B cell (primary cell): ENCODE measurements around the gene XYLB. TPM values are rescaled to one million over a fixed set of nuclear protein-coding genes. Genes with fewer than 3 reads are reported as not detected.

Experiments
- ATAC-seq: fragments of 200-7000 bp; cut with Tn5 transposase; one replicate; pipeline ENCODE4 v1.10.0; 2021; ENCODE audit warnings: low read depth, mild to moderate bottlenecking, moderate number of reproducible peaks, moderate library complexity
- CTCF ChIA-PET: fragments of 350-600 bp; sonication (Branson Sonifier 250); formaldehyde crosslinking; loops from one replicate; lab custom pipeline; 2021; ENCODE audit warnings: antibody characterized with exemption, inconsistent platforms; lab: Charles Lee
- POLR2A ChIA-PET: fragments of 350-600 bp; sonication (Branson Sonifier 250); formaldehyde crosslinking; loops from one replicate; lab custom pipeline; 2021; ENCODE audit warnings: antibody characterized with exemption; lab: Charles Lee
- DNase-seq: peaks from one replicate; pipeline ENCODE4 v3.0.0; 2013
- H2AFZ ChIP-seq: 2 replicates; pipeline ENCODE4 v1.6.1; 2012; ENCODE audit warnings: mild to moderate bottlenecking, low read depth, low read length; ENCODE audit not compliant: insufficient read depth, poor library complexity, severe bottlenecking
- H3K27ac ChIP-seq, 2 donors: 1 replicate in 1 of 2; 2 replicates in 1 of 2; pipeline ENCODE4 v1.5.1; 2012 to 2013; ENCODE audit warnings: low read length in 2 of 2, mild to moderate bottlenecking in 2 of 2, moderate library complexity in 1 of 2
- H3K27me3 ChIP-seq, 4 experiments: fragments of 200-600 bp in 1 of 4; sonication (generic) in 1 of 4; replicated peaks in 1 of 4; 1 replicate in 2 of 4; 2 replicates in 2 of 4; pipeline versions ENCODE4 v1.6.1 to v1.7.0; 2013 to 2016; ENCODE audit warnings: low read length in 3 of 4, mild to moderate bottlenecking in 2 of 4, mixed read lengths in 1 of 4, moderate library complexity in 1 of 4; ENCODE audit not compliant: insufficient read depth in 4 of 4, control insufficient read depth in 3 of 4; ENCODE audit errors: control extremely low read depth in 1 of 4
- H3K36me3 ChIP-seq, 2 experiments: replicated peaks in 1 of 2; 1 replicate in 1 of 2; 2 replicates in 1 of 2; pipeline versions ENCODE4 v1.6.1 to v1.7.1; 2013; ENCODE audit warnings: low read length in 1 of 2; ENCODE audit not compliant: insufficient read depth in 2 of 2, control insufficient read depth in 1 of 2; ENCODE audit errors: control extremely low read depth in 1 of 2, extremely low read depth in 1 of 2
- H3K4me1 ChIP-seq, 2 donors: fragments of 200-600 bp in 1 of 2; sonication (generic) in 1 of 2; 1 replicate in 1 of 2; 2 replicates in 1 of 2; pipeline versions ENCODE4 v1.5.1 to v1.6.1; 2013 to 2017; ENCODE audit warnings: low read length in 2 of 2; ENCODE audit not compliant: control insufficient read depth in 2 of 2, insufficient read depth in 2 of 2
- H3K4me2 ChIP-seq: replicated peaks from 2 replicates; pipeline ENCODE3; 2012; ENCODE audit warnings: mild to moderate bottlenecking, low read depth, low read length; ENCODE audit not compliant: poor library complexity, severe bottlenecking
- H3K4me3 ChIP-seq, 5 experiments: fragments of 200-600 bp in 1 of 5; sonication (generic) in 1 of 5; 1 replicate in 3 of 5; 2 replicates in 2 of 5; pipeline versions ENCODE4 v1.5.1 to v1.7.0; 2011 to 2016; ENCODE audit warnings: low read length in 4 of 5, mild to moderate bottlenecking in 4 of 5, low read depth in 2 of 5, control low read depth in 1 of 5, moderate library complexity in 1 of 5; ENCODE audit not compliant: insufficient read depth in 1 of 5; ENCODE audit errors: control extremely low read depth in 1 of 5, extremely low read depth in 1 of 5
- H3K79me2 ChIP-seq: fragments of 200-600 bp; sonication (generic); one replicate; pipeline ENCODE4 v1.6.0; 2016; ENCODE audit warnings: low read length; ENCODE audit not compliant: control insufficient read depth, insufficient read depth
- H3K9ac ChIP-seq: fragments of 200-600 bp; sonication (generic); 2 replicates; pipeline ENCODE4 v1.6.1; 2017; ENCODE audit warnings: mild to moderate bottlenecking, low read length, moderate library complexity
- H3K9me3 ChIP-seq, 3 donors: one replicate each; pipeline versions ENCODE4 v1.6.1 to v1.7.1; 2013; ENCODE audit warnings: low read length in 2 of 3; ENCODE audit not compliant: control insufficient read depth in 2 of 3, insufficient read depth in 1 of 3; ENCODE audit errors: control extremely low read depth in 1 of 3
- H4K20me1 ChIP-seq: 2 replicates; pipeline ENCODE4 v1.6.0; 2012; ENCODE audit warnings: mild to moderate bottlenecking, low read length; ENCODE audit not compliant: insufficient read depth, control insufficient read depth, poor library complexity, severe bottlenecking
- H3K27ac Mint-ChIP-seq: one replicate; pipeline ENCODE4 v1.8.0; 2021; ENCODE audit warnings: mixed read lengths
- H3K27me3 Mint-ChIP-seq: one replicate; pipeline ENCODE4 v1.8.0; 2021; ENCODE audit warnings: mixed read lengths
- H3K4me1 Mint-ChIP-seq: one replicate; pipeline ENCODE4 v1.8.0; 2021; ENCODE audit warnings: mixed read lengths
- H3K4me3 Mint-ChIP-seq: one replicate; pipeline ENCODE4 v1.8.0; 2021; ENCODE audit warnings: mixed read lengths
- H3K9me3 Mint-ChIP-seq: one replicate; pipeline ENCODE4 v1.8.0; 2022; ENCODE audit warnings: mixed read lengths; ENCODE audit not compliant: insufficient read depth
- CTCF ChIP-seq: fragments of 200-600 bp; IDR thresholded peaks from one replicate; pipeline ENCODE4 v1.8.0; 2022; ENCODE audit warnings: antibody characterized with exemption, mild to moderate bottlenecking
- EZH2 ChIP-seq: IDR thresholded peaks from 2 replicates; pipeline ENCODE4 v1.6.1; 2012; ENCODE audit warnings: borderline replicate concordance, low read depth, mild to moderate bottlenecking, moderate library complexity, low read length; ENCODE audit not compliant: insufficient read depth, poor library complexity, severe bottlenecking
- WGBS: methylation state at CpG from one replicate; pipeline ENCODE4 v1.1.5; 2013; ENCODE audit warnings: missing lambda C conversion rate; ENCODE audit not compliant: insufficient coverage; 5-methylcytosine and 5-hydroxymethylcytosine counted together
- intact Hi-C: fragments of 100-400 bp; cut with micrococcal nuclease; formaldehyde crosslinking; loops from one replicate; pipeline ENCODE4 v1.10.0; 2022
- polyA plus RNA-seq: library from polyadenylated mRNA; depleted of rRNA; stranded (reverse); fragments of >200 nt; gene quantifications from 2 replicates; pipeline ENCODE4 v1.2.3, GENCODE V29; 2012
- total RNA-seq, 2 donors: library from RNA; stranded (reverse); fragments of 120-200 nt in 1 of 2; gene quantifications; 1 replicate in 1 of 2; 2 replicates in 1 of 2; pipeline versions ENCODE4 v1.2.3 to v1.2.4, GENCODE V29; 2013 to 2022

The XYLB gene
- total and polyA plus RNA-seq, 2 donors (not counting 1 experiment from before 2014, with no cell fraction given) = 0.19 to 0.71 TPM

GRCh38 chr3:38457111-38458003 lies 110.8 kb downstream of the XYLB start:
- Histone ChIP-seq H3K4me1 (peaks cover 13 to 24% of the 10 kb centered on the region in 2 donors), H3K9me3 (peaks cover 0 to 11% (median 0%) of the 10 kb centered on the region in 3 donors), H3K4me2 (no peak overlapping the region), H3K27ac (no peak overlapping the region), H3K36me3 (no peaks in the 10 kb centered on the region), H4K20me1 (no peaks in the 10 kb centered on the region), H2AFZ (no peak overlapping the region), H3K27me3 (peaks cover 0 to 29% (median 6%) of the 10 kb centered on the region in 4 experiments), H3K79me2 (no peaks in the 10 kb centered on the region), H3K9ac (no peak overlapping the region), H3K4me3 (no peak overlapping the region)
- DNase-seq = no peak
- Mint-ChIP-seq H3K4me3 (no peak overlapping the region), H3K27me3 (peaks cover 12% of the 10 kb centered on the region), H3K27ac (no peak overlapping the region), H3K4me1 (peaks cover 15% of the 10 kb centered on the region), H3K9me3 (no peaks in the 10 kb centered on the region)
- ChIA-PET POLR2A (no interaction called here), CTCF (no interaction called here)
- intact Hi-C loops = loop anchor here (10.0 kb wide), 1 partner anchor 113 kb away; the partner anchor contains the start of gene XYLB
- no peak for ATAC-seq
- TF ChIP-seq EZH2 = no peak
- TF ChIP-seq CTCF = no peak
- 96% methylated on average over 5 of the region's 9 CpGs for WGBS
